CD8-positive, alpha-beta memory T cell (primary cell): ENCODE data around the gene TADA2A. TPM values are rescaled to one million over a fixed set of nuclear protein-coding genes. Genes with fewer than 3 reads are reported as not detected.

Source experiments
- CTCF ChIA-PET: fragments of 350-600 bp; sonication (Branson Sonifier 250); formaldehyde crosslinking; loops from one replicate; lab custom pipeline; 2021; ENCODE audit warnings: antibody characterized with exemption; lab: Charles Lee
- POLR2A ChIA-PET: fragments of 350-600 bp; sonication (Branson Sonifier 250); formaldehyde crosslinking; loops from one replicate; lab custom pipeline; 2021; ENCODE audit warnings: antibody characterized with exemption; lab: Charles Lee
- DNase-seq, 5 donors: peaks; one replicate each; pipeline versions ENCODE4 v3.0.0 to v3.0.0-alpha.2; 2020 to 2022; ENCODE audit warnings: mixed read lengths in 1 of 5
- H3K27ac ChIP-seq: one replicate; pipeline ENCODE4 v1.7.0; 2013; ENCODE audit warnings: low read depth, mild to moderate bottlenecking, low read length, moderate library complexity
- H3K27me3 ChIP-seq: 2 replicates; pipeline ENCODE4 v1.7.0; 2013; ENCODE audit warnings: low read length, mild to moderate bottlenecking; ENCODE audit not compliant: insufficient read depth, poor library complexity, severe bottlenecking
- H3K36me3 ChIP-seq: 2 replicates; pipeline ENCODE4 v1.7.0; 2013; ENCODE audit warnings: mild to moderate bottlenecking, low read length, moderate library complexity; ENCODE audit not compliant: insufficient read depth
- H3K4me1 ChIP-seq: 2 replicates; pipeline ENCODE4 v1.7.0; 2013; ENCODE audit warnings: mild to moderate bottlenecking, low read length, moderate library complexity; ENCODE audit not compliant: insufficient read depth
- H3K4me3 ChIP-seq: 2 replicates; pipeline ENCODE4 v1.7.0; 2013; ENCODE audit warnings: mild to moderate bottlenecking, low read length
- H3K9me3 ChIP-seq: 2 replicates; pipeline ENCODE4 v1.7.0; 2013; ENCODE audit warnings: mild to moderate bottlenecking, low read length
- H3K27ac Mint-ChIP-seq, 8 donors: one replicate each; pipeline ENCODE4 v1.8.0; 2020 to 2021; ENCODE audit warnings: mixed read lengths in 8 of 8, mild to moderate bottlenecking in 6 of 8, inconsistent platforms in 3 of 8, moderate library complexity in 3 of 8
- H3K27me3 Mint-ChIP-seq, 2 donors: one replicate each; pipeline ENCODE4 v1.8.0; 2020 to 2021; ENCODE audit warnings: mixed read lengths in 2 of 2, mild to moderate bottlenecking in 1 of 2, moderate library complexity in 1 of 2
- H3K36me3 Mint-ChIP-seq, 3 donors: one replicate each; pipeline ENCODE4 v1.8.0; 2020 to 2021; ENCODE audit warnings: mixed read lengths in 3 of 3, inconsistent platforms in 1 of 3, mild to moderate bottlenecking in 1 of 3
- H3K4me1 Mint-ChIP-seq, 3 donors: one replicate each; pipeline ENCODE4 v1.8.0; 2020 to 2021; ENCODE audit warnings: mixed read lengths in 3 of 3, inconsistent platforms in 1 of 3, mild to moderate bottlenecking in 1 of 3
- H3K4me3 Mint-ChIP-seq, 7 donors: one replicate each; pipeline ENCODE4 v1.8.0; 2020 to 2021; ENCODE audit warnings: mixed read lengths in 7 of 7, mild to moderate bottlenecking in 6 of 7, moderate library complexity in 4 of 7, inconsistent platforms in 2 of 7
- H3K9me3 Mint-ChIP-seq, 5 donors: one replicate each; pipeline ENCODE4 v1.8.0; 2020 to 2022; ENCODE audit warnings: mixed read lengths in 5 of 5, mild to moderate bottlenecking in 3 of 5, moderate library complexity in 2 of 5, inconsistent platforms in 1 of 5
- polyA plus RNA-seq: library from polyadenylated mRNA; unstranded; fragments of 300-500 nt; fragmentation: Illumina TruSeq; gene quantifications from one replicate; pipeline ENCODE4 v1.2.3, GENCODE V29; 2021
- total RNA-seq, 2 experiments: library from RNA; stranded (reverse); gene quantifications; one replicate each; pipeline ENCODE4 v1.2.3, GENCODE V29; 2021

TADA2A gene
- total and polyA plus RNA-seq, 3 experiments from 2014 or later: 12.8 to 46.0 (median 42.3) TPM

GRCh38 chr17:37490638-37491614 lies 84.2 kb downstream of the TADA2A start:
- POLR2A ChIA-PET: no interaction called here
- H3K4me3 Mint-ChIP-seq: peak overlapping the region; percentile 89 to 99 (median 92)

GRCh38 chr17:37492167-37492566 lies 85.5 kb downstream of the TADA2A start:
- peak overlapping the region in 2 of 7 donors; percentile 8 to 96 for H3K4me3 Mint-ChIP-seq
- H3K4me1 Mint-ChIP-seq: peaks cover 22 to 39% (median 33%) of the 10 kb centered on the region in 3 donors
- peaks cover 17% of the 10 kb centered on the region for H3K4me1 ChIP-seq

More at GRCh38 chr17:37490638-37491614, 84.2 kb downstream of the TADA2A start:
- Histone ChIP-seq H3K4me1 (peaks cover 17% of the 10 kb centered on the region), H3K9me3 (no peaks in the 10 kb centered on the region), H3K4me3 (peak overlapping the region; percentile 45), H3K36me3 (no peaks in the 10 kb centered on the region), H3K27me3 (no peaks in the 10 kb centered on the region), H3K27ac (peak overlapping the region; percentile 45)
- CTCF ChIA-PET: no interaction called here
- peak in 1 of 5 donors; percentile 2 for DNase-seq
- H3K9me3 Mint-ChIP-seq: no peaks in the 10 kb centered on the region
- H3K27me3 Mint-ChIP-seq: no peaks in the 10 kb centered on the region
- H3K4me1 Mint-ChIP-seq: peaks cover 22 to 39% (median 33%) of the 10 kb centered on the region in 3 donors
- peaks cover 0 to 9% (median 0%) of the 10 kb centered on the region in 3 donors for H3K36me3 Mint-ChIP-seq
- peak overlapping the region; percentile 65 to 94 (median 80) for H3K27ac Mint-ChIP-seq

GRCh38 chr17:37493249-37494027 lies 86.8 kb downstream of the TADA2A start:
- no peak overlapping the region for H3K4me3 ChIP-seq
- no peaks in the 10 kb centered on the region for H3K36me3 ChIP-seq
- POLR2A ChIA-PET: interaction anchor here (0.7 kb wide), 1 partner anchor 19 kb away, joined by 3 read pairs; no protein-coding TSS in a partner anchor
- DNase-seq: no peak
- no peaks in the 10 kb centered on the region for H3K27me3 ChIP-seq
- Mint-ChIP-seq H3K4me3 (peak overlapping the region in 2 of 7 donors; percentile 19 to 33), H3K36me3 (peaks cover 0 to 9% (median 0%) of the 10 kb centered on the region in 3 donors), H3K27ac (peak overlapping the region in 3 of 8 donors; percentile 25 to 55 (median 36)), H3K4me1 (peaks cover 18 to 34% (median 27%) of the 10 kb centered on the region in 3 donors), H3K27me3 (no peaks in the 10 kb centered on the region), H3K9me3 (no peaks in the 10 kb centered on the region)
- no peak overlapping the region for H3K27ac ChIP-seq
- peaks cover 14% of the 10 kb centered on the region for H3K4me1 ChIP-seq
- H3K9me3 ChIP-seq: no peaks in the 10 kb centered on the region
- CTCF ChIA-PET: no interaction called here

More at GRCh38 chr17:37492167-37492566, 85.5 kb downstream of the TADA2A start:
- ChIA-PET POLR2A (no interaction called here), CTCF (no interaction called here)
- Histone ChIP-seq H3K4me3 (no peak overlapping the region), H3K9me3 (no peaks in the 10 kb centered on the region), H3K27ac (no peak overlapping the region), H3K36me3 (no peaks in the 10 kb centered on the region), H3K27me3 (no peaks in the 10 kb centered on the region)
- peaks cover 0 to 9% (median 0%) of the 10 kb centered on the region in 3 donors for H3K36me3 Mint-ChIP-seq
- H3K9me3 Mint-ChIP-seq: no peaks in the 10 kb centered on the region
- no peaks in the 10 kb centered on the region for H3K27me3 Mint-ChIP-seq
- no peak for DNase-seq
- H3K27ac Mint-ChIP-seq: peak overlapping the region in 1 of 8 donors; percentile 25

GRCh38 chr17:37494401-37494831 lies 87.7 kb downstream of the TADA2A start:
- peak overlapping the region in 1 of 8 donors; percentile 55 for H3K27ac Mint-ChIP-seq
- CTCF ChIA-PET: no interaction called here
- no peaks in the 10 kb centered on the region for H3K27me3 Mint-ChIP-seq

GRCh38 chr17:37494971-37495370 lies 88.3 kb downstream of the TADA2A start:
- no peak overlapping the region for H3K27ac Mint-ChIP-seq
- no peaks in the 10 kb centered on the region for H3K9me3 Mint-ChIP-seq
- Histone ChIP-seq H3K9me3 (no peaks in the 10 kb centered on the region), H3K27ac (no peak overlapping the region), H3K4me3 (no peak overlapping the region), H3K4me1 (peaks cover 10% of the 10 kb centered on the region), H3K27me3 (no peaks in the 10 kb centered on the region), H3K36me3 (no peaks in the 10 kb centered on the region)
- no peak for DNase-seq
- H3K4me1 Mint-ChIP-seq: peaks cover 13 to 28% (median 20%) of the 10 kb centered on the region in 3 donors
- ChIA-PET POLR2A (no interaction called here), CTCF (no interaction called here)
- H3K27me3 Mint-ChIP-seq: no peaks in the 10 kb centered on the region
- H3K36me3 Mint-ChIP-seq: peaks cover 0 to 3% (median 0%) of the 10 kb centered on the region in 3 donors
- H3K4me3 Mint-ChIP-seq: no peak overlapping the region

More at GRCh38 chr17:37494401-37494831, 87.7 kb downstream of the TADA2A start:
- Histone ChIP-seq H3K9me3 (no peaks in the 10 kb centered on the region), H3K36me3 (no peaks in the 10 kb centered on the region), H3K27ac (no peak overlapping the region), H3K4me3 (no peak overlapping the region), H3K4me1 (peaks cover 10% of the 10 kb centered on the region), H3K27me3 (no peaks in the 10 kb centered on the region)
- POLR2A ChIA-PET: interaction anchor here (0.7 kb wide), 1 partner anchor 18 kb away, joined by 3 read pairs; no protein-coding TSS in a partner anchor
- H3K4me3 Mint-ChIP-seq: no peak overlapping the region
- peaks cover 13 to 28% (median 20%) of the 10 kb centered on the region in 3 donors for H3K4me1 Mint-ChIP-seq
- peaks cover 0 to 4% (median 0%) of the 10 kb centered on the region in 3 donors for H3K36me3 Mint-ChIP-seq
- no peaks in the 10 kb centered on the region for H3K9me3 Mint-ChIP-seq
- no peak for DNase-seq

GRCh38 chr17:37500378-37500777 lies 93.7 kb downstream of the TADA2A start:
- H3K36me3 Mint-ChIP-seq: no peaks in the 10 kb centered on the region
- no peak overlapping the region for H3K4me3 ChIP-seq
- no peaks in the 10 kb centered on the region for H3K36me3 ChIP-seq
- H3K4me1 Mint-ChIP-seq: peaks cover 0 to 2% (median 0%) of the 10 kb centered on the region in 3 donors
- H3K4me1 ChIP-seq: no peaks in the 10 kb centered on the region
- no peaks in the 10 kb centered on the region for H3K27me3 ChIP-seq
- H3K9me3 Mint-ChIP-seq: no peaks in the 10 kb centered on the region
- ChIA-PET POLR2A (no interaction called here), CTCF (no interaction called here)
- no peaks in the 10 kb centered on the region for H3K27me3 Mint-ChIP-seq
- no peak overlapping the region for H3K27ac ChIP-seq
- H3K4me3 Mint-ChIP-seq: no peak overlapping the region
- no peak for DNase-seq
- H3K9me3 ChIP-seq: no peaks in the 10 kb centered on the region
- H3K27ac Mint-ChIP-seq: peak overlapping the region in 1 of 8 donors; percentile 61

GRCh38 chr17:37502009-37502936 lies 95.6 kb downstream of the TADA2A start:
- CTCF ChIA-PET: no interaction called here
- H3K4me3 Mint-ChIP-seq: no peak overlapping the region
- DNase-seq: no peak
- no peaks in the 10 kb centered on the region for H3K27me3 Mint-ChIP-seq
- H3K27ac Mint-ChIP-seq: no peak overlapping the region
- POLR2A ChIA-PET: no interaction called here
- Histone ChIP-seq H3K4me1 (no peaks in the 10 kb centered on the region), H3K4me3 (no peak overlapping the region), H3K27me3 (no peaks in the 10 kb centered on the region), H3K36me3 (no peaks in the 10 kb centered on the region), H3K9me3 (no peaks in the 10 kb centered on the region), H3K27ac (no peak overlapping the region)
- H3K4me1 Mint-ChIP-seq: peaks cover 0 to 8% (median 7%) of the 10 kb centered on the region in 3 donors
- H3K36me3 Mint-ChIP-seq: no peaks in the 10 kb centered on the region
- H3K9me3 Mint-ChIP-seq: no peaks in the 10 kb centered on the region
